GOT3 (cell line): ENCODE results near the gene TFAP2A.

ENCODE experiments used
- DNase-seq: peaks from one replicate; lab custom pipeline; 2025; ENCODE audit warnings: mixed read lengths; lab: John Stamatoyannopoulos, UW

TFAP2A gene

GRCh38 chr6:10412461-10413261, 2.2 kb downstream of the TFAP2A start:
- no peak for DNase-seq

- peak; percentile 58 for DNase-seq
These were observed 2.9 kb downstream of the TFAP2A start for GRCh38 chr6:10411971-10412460.

GRCh38 chr6:10411131-10411970, 3.5 kb downstream of the TFAP2A start:
- DNase-seq: no peak

GRCh38 chr6:10410207-10411050, 4.4 kb downstream of the TFAP2A start:
- no peak for DNase-seq

- no peak for DNase-seq
These were observed 5.1 kb downstream of the TFAP2A start for GRCh38 chr6:10409731-10410206.

GRCh38 chr6:10409233-10409721, 5.6 kb downstream of the TFAP2A start:
- DNase-seq: no peak

GRCh38 chr6:10408457-10408856, 6.4 kb downstream of the TFAP2A start:
- DNase-seq: no peak

- DNase-seq: no peak
These were observed 7.2 kb downstream of the TFAP2A start for GRCh38 chr6:10407674-10408054.

- no peak for DNase-seq
These were observed 7.7 kb downstream of the TFAP2A start for GRCh38 chr6:10407018-10407673.

GRCh38 chr6:10406556-10406955, 8.3 kb downstream of the TFAP2A start:
- DNase-seq: no peak

- DNase-seq: no peak
These were observed 9.4 kb downstream of the TFAP2A start for GRCh38 chr6:10405513-10405900.

GRCh38 chr6:10404799-10405512, 9.9 kb downstream of the TFAP2A start:
- DNase-seq: no peak

GRCh38 chr6:10404107-10404798, 10.6 kb downstream of the TFAP2A start:
- DNase-seq: peak; percentile 86

GRCh38 chr6:10403385-10404106, 11.3 kb downstream of the TFAP2A start:
- no peak for DNase-seq

- DNase-seq: no peak
These were observed 12.1 kb downstream of the TFAP2A start for GRCh38 chr6:10402648-10403311.

GRCh38 chr6:10401632-10402223, 13.1 kb downstream of the TFAP2A start:
- no peak for DNase-seq

- no peak for DNase-seq
These were observed 13.8 kb downstream of the TFAP2A start for GRCh38 chr6:10401004-10401536.

- no peak for DNase-seq
These were observed 14.5 kb downstream of the TFAP2A start for GRCh38 chr6:10400330-10400729.
